SK-N-SH (cell line): ENCODE measurements around the gene CCDC80. TPM values are rescaled to one million over a fixed set of nuclear protein-coding genes. Genes with fewer than 3 reads are reported as not detected.

ENCODE experiments used
- CTCF ChIA-PET: fragments of 300-600, 350-600 bp; formaldehyde crosslinking; extraction: SDS; loops from one replicate; lab custom pipeline; 2021; lab: Yijun Ruan, JAX
- POLR2A ChIA-PET: fragments of 350-600 bp; sonication (Branson Sonifier 250); formaldehyde crosslinking; extraction: SDS; loops from one replicate; lab custom pipeline; 2020; ENCODE audit warnings: antibody characterized with exemption, inconsistent platforms; lab: Yijun Ruan, JAX
- DNase-seq: peaks from one replicate; pipeline ENCODE4 v3.0.0; 2012
- H2AFZ ChIP-seq: fragments of 200-600 bp; sonication (generic); 2 replicates; pipeline ENCODE4 v1.8.1; 2016; ENCODE audit warnings: antibody characterized with exemption, mild to moderate bottlenecking, low read depth
- H3F3A ChIP-seq: fragments of 200-600 bp; sonication (generic); replicated peaks from 2 replicates; pipeline ENCODE3; 2016; ENCODE audit warnings: antibody characterized with exemption, mild to moderate bottlenecking; ENCODE audit not compliant: insufficient read depth
- H3K27ac ChIP-seq, 2 experiments: fragments of 200-500 bp in 1 of 2; fragments of 200-600 bp in 1 of 2; sonication (Bioruptor generic) in 1 of 2; sonication (generic), shearing (Covaris generic) in 1 of 2; 2 replicates each; pipeline versions ENCODE4 v1.5.1 to v1.6.1; 2014 to 2016; ENCODE audit warnings: low read depth in 2 of 2, inconsistent platforms in 1 of 2, low read length in 1 of 2, mild to moderate bottlenecking in 1 of 2, mixed read lengths in 1 of 2
- H3K27me3 ChIP-seq: fragments of 200-600 bp; sonication (generic), shearing (Covaris generic); 2 replicates; pipeline ENCODE4 v1.6.1; 2016; ENCODE audit warnings: mixed run types; ENCODE audit not compliant: insufficient read depth
- H3K36me3 ChIP-seq, 2 experiments: fragments of 200-500 bp in 1 of 2; fragments of 200-600 bp in 1 of 2; sonication (Bioruptor generic) in 1 of 2; sonication (generic) in 1 of 2; replicated peaks in 1 of 2; 2 replicates each; pipeline versions ENCODE3 to v1.5.1; 2014 to 2016; ENCODE audit warnings: low read length in 1 of 2, mild to moderate bottlenecking in 1 of 2; ENCODE audit not compliant: insufficient read depth in 2 of 2, control insufficient read depth in 1 of 2
- H3K4me1 ChIP-seq, 2 experiments: fragments of 200-500 bp in 1 of 2; fragments of 200-600 bp in 1 of 2; sonication (Bioruptor generic) in 1 of 2; sonication (generic), shearing (Covaris generic) in 1 of 2; 2 replicates each; pipeline versions ENCODE4 v1.5.1 to v1.6.1; 2014 to 2016; ENCODE audit warnings: low read depth in 1 of 2, low read length in 1 of 2, mixed run types in 1 of 2; ENCODE audit not compliant: insufficient read depth in 2 of 2, control insufficient read depth in 1 of 2
- H3K4me2 ChIP-seq: fragments of 200-600 bp; sonication (generic), shearing (Covaris generic); 2 replicates; pipeline ENCODE4 v1.6.1; 2017; ENCODE audit warnings: mixed run types
- H3K4me3 ChIP-seq, 2 experiments: fragments of 200-500 bp in 1 of 2; fragments of 200-600 bp in 1 of 2; sonication (Bioruptor generic) in 1 of 2; sonication (generic), shearing (Covaris generic) in 1 of 2; 2 replicates each; pipeline versions ENCODE4 v1.5.1 to v1.8.1; 2014 to 2016; ENCODE audit warnings: low read depth in 2 of 2, inconsistent platforms in 1 of 2, low read length in 1 of 2, mild to moderate bottlenecking in 1 of 2, mixed read lengths in 1 of 2, moderate library complexity in 1 of 2
- H3K79me2 ChIP-seq: fragments of 200-600 bp; sonication (generic); 2 replicates; pipeline ENCODE4 v1.8.1; 2017; ENCODE audit warnings: mild to moderate bottlenecking; ENCODE audit not compliant: insufficient read depth
- H3K9ac ChIP-seq: fragments of 200-600 bp; sonication (generic); 2 replicates; pipeline ENCODE4 v1.6.1; 2017; ENCODE audit warnings: mixed run types
- H3K9me2 ChIP-seq: fragments of 200-600 bp; sonication (generic); 2 replicates; pipeline ENCODE4 v1.6.1; 2017; ENCODE audit warnings: mixed run types
- H3K9me3 ChIP-seq: fragments of 200-600 bp; sonication (generic); 2 replicates; pipeline ENCODE4 v1.6.1; 2017; ENCODE audit warnings: mixed run types, mild to moderate bottlenecking, moderate library complexity
- H4K20me1 ChIP-seq: fragments of 200-600 bp; sonication (generic); 2 replicates; pipeline ENCODE4 v1.6.1; 2017; ENCODE audit warnings: mild to moderate bottlenecking, mixed run types; ENCODE audit not compliant: insufficient read depth
- CHD2 ChIP-seq: fragments of 150-350 bp; IDR thresholded peaks from 2 replicates; pipeline ENCODE4 v1.6.1; 2018; ENCODE audit warnings: low read length; ENCODE audit not compliant: partially characterized antibody
- CTCF ChIP-seq: fragments of 200-600 bp; sonication (generic); IDR thresholded peaks from 2 replicates; pipeline ENCODE4 v1.6.1; 2017; ENCODE audit warnings: antibody characterized with exemption, mild to moderate bottlenecking, moderate library complexity
- FOXJ3 ChIP-seq: sonication (generic); formaldehyde crosslinking; IDR thresholded peaks from 2 replicates; pipeline ENCODE4 v1.5.1; 2020; ENCODE audit warnings: mild to moderate bottlenecking, missing genetic modification reagents
- FOXM1 ChIP-seq: IDR thresholded peaks from 2 replicates; pipeline ENCODE4 v1.4.0; 2012; ENCODE audit warnings: low read depth, mild to moderate bottlenecking
- GABPA ChIP-seq: IDR thresholded peaks from 2 replicates; pipeline ENCODE4 v1.4.0; 2012; ENCODE audit warnings: low read depth, mild to moderate bottlenecking
- IRF3 ChIP-seq: fragments of 150-350 bp; IDR thresholded peaks from 2 replicates; pipeline ENCODE4 v1.6.1; 2016; ENCODE audit warnings: mild to moderate bottlenecking, low read depth, low read length
- JUND ChIP-seq: IDR thresholded peaks from 2 replicates; pipeline ENCODE4 v1.4.0; 2012
- MAX ChIP-seq: IDR thresholded peaks from 2 replicates; pipeline ENCODE4 v1.4.0; 2012; ENCODE audit warnings: low read depth
- MEF2A ChIP-seq: IDR thresholded peaks from 2 replicates; pipeline ENCODE4 v1.4.0; 2012; ENCODE audit warnings: low read depth, borderline replicate concordance
- NFIC ChIP-seq: IDR thresholded peaks from 2 replicates; pipeline ENCODE4 v1.4.0; 2012; ENCODE audit warnings: borderline replicate concordance
- RCOR1 ChIP-seq: fragments of 150-350 bp; IDR thresholded peaks from 2 replicates; pipeline ENCODE4 v1.6.1; 2017; ENCODE audit warnings: antibody characterized with exemption, low read length
- REST ChIP-seq: IDR thresholded peaks from 2 replicates; pipeline ENCODE4 v1.6.1; 2012; ENCODE audit warnings: mild to moderate bottlenecking, low read depth, low read length, moderate library complexity
- TAF1 ChIP-seq: IDR thresholded peaks from 2 replicates; pipeline ENCODE4 v1.6.1; 2012; ENCODE audit warnings: low read depth, mild to moderate bottlenecking, low read length, moderate library complexity, borderline replicate concordance
- TEAD4 ChIP-seq: IDR thresholded peaks from 2 replicates; pipeline ENCODE4 v1.4.0; 2012; ENCODE audit warnings: mild to moderate bottlenecking, borderline replicate concordance; ENCODE audit not compliant: insufficient read depth
- USF2 ChIP-seq: fragments of 150-350 bp; IDR thresholded peaks from 2 replicates; pipeline ENCODE4 v1.6.1; 2017; ENCODE audit warnings: antibody characterized with exemption, low read length, low read depth, borderline replicate concordance
- WGBS: methylation state at CpG from one replicate; pipeline ENCODE4 v1.1.6; 2017; ENCODE audit warnings: low lambda C conversion rate; 5-methylcytosine and 5-hydroxymethylcytosine counted together
- polyA plus RNA-seq, 3 experiments: library from polyadenylated mRNA; depleted of rRNA; stranded (reverse); fragments of >200 nt; gene quantifications; 2 replicates each; pipeline ENCODE4 v1.2.3, GENCODE V29; 2012

The CCDC80 gene
- polyA plus RNA-seq, 1 of the 3 experiments (the other 2 are of a cell fraction): 83.4 TPM

- POLR2A ChIA-PET: no interaction called here
- CTCF ChIA-PET: interaction anchor here (1.5 to 2.7 kb wide), 4 partner anchors 10 to 400 kb away, joined by 6 to 8 read pairs (median 6); no protein-coding TSS in a partner anchor
- Histone ChIP-seq H4K20me1 (no peaks in the 10 kb centered on the region), H3K9me3 (no peaks in the 10 kb centered on the region)
- no peak for TF ChIP-seq USF2
- TF ChIP-seq NFIC: no peak
- TF ChIP-seq FOXM1: no peak
- TF ChIP-seq CHD2: no peak
- TF ChIP-seq REST: no peak
- TF ChIP-seq FOXJ3: no peak
- TF ChIP-seq GABPA: no peak
- TF ChIP-seq IRF3: no peak
- TF ChIP-seq RCOR1: no peak
- no peak for TF ChIP-seq JUND
- no peak for TF ChIP-seq TEAD4
- no peak for TF ChIP-seq TAF1
- TF ChIP-seq, all 33 proteins: peak for 0
- H3K79me2 ChIP-seq: no peaks in the 10 kb centered on the region
- no peaks in the 10 kb centered on the region for H3K27me3 ChIP-seq
- no peak overlapping the region for H3K27ac ChIP-seq
- no peak overlapping the region for H3K4me3 ChIP-seq
- no peak overlapping the region for H3K9ac ChIP-seq
- H3K4me2 ChIP-seq: no peak overlapping the region
- H3K9me2 ChIP-seq: no peaks in the 10 kb centered on the region
- 95% methylated on average over 3 of the region's 3 CpGs for WGBS
- no peak overlapping the region for H2AFZ ChIP-seq
- DNase-seq: no peak
- H3K4me1 ChIP-seq: no peaks in the 10 kb centered on the region
- H3K36me3 ChIP-seq: peaks cover 58 to 60% of the 10 kb centered on the region in 2 experiments
- peaks cover 8% of the 10 kb centered on the region for H3F3A ChIP-seq
Measured at GRCh38 chr3:112579232-112579631, 61.7 kb downstream of the CCDC80 start.

- 100% methylated on average over 1 of the region's 1 CpG for WGBS
- TF ChIP-seq MEF2A: no peak
- TF ChIP-seq TAF1: no peak
- TF ChIP-seq CHD2: no peak
- TF ChIP-seq CTCF: no peak
- TF ChIP-seq MAX: no peak
- no peak for TF ChIP-seq RCOR1
- Histone ChIP-seq H3K9me2 (no peaks in the 10 kb centered on the region), H3K27ac (no peak overlapping the region), H3K27me3 (no peaks in the 10 kb centered on the region), H3K4me2 (no peak overlapping the region), H3F3A (peaks cover 7% of the 10 kb centered on the region), H3K4me3 (no peak overlapping the region), H3K79me2 (no peaks in the 10 kb centered on the region; the same call in 1 of the 2 replicates), H3K9me3 (no peaks in the 10 kb centered on the region), H2AFZ (no peak overlapping the region), H3K9ac (no peak overlapping the region), H3K4me1 (no peaks in the 10 kb centered on the region), H4K20me1 (no peaks in the 10 kb centered on the region), H3K36me3 (peaks cover 53 to 59% of the 10 kb centered on the region in 2 experiments)
- no peak for DNase-seq
- ChIA-PET POLR2A (no interaction called here), CTCF (interaction anchor here (1.4 to 1.5 kb wide), 2 partner anchors 10 to 71 kb away, joined by 5 to 7 read pairs; no protein-coding TSS in a partner anchor)
Measured at GRCh38 chr3:112572701-112573100, 68.2 kb downstream of the CCDC80 start.
